ENCODE results near the gene IKZF3. TPM values are rescaled to one million over a fixed set of nuclear protein-coding genes. Genes with fewer than 3 reads are reported as not detected.

Gene IKZF3
- total and polyA plus RNA-seq, 10 of the 15 experiments (the other 5 are each of a cell fraction or from before 2014, with no cell fraction given) = 5.5 to 98.2 (median 47.6) TPM

- no peak for TF ChIP-seq SMC3 (IDR thresholded peaks at IDR 0.05; ENCODE audit: borderline replicate concordance, low read length)
- TF ChIP-seq HDAC6 (IDR thresholded peaks at IDR 0.05; ENCODE audit: unreplicated experiment) = no peak
- no peak for TF ChIP-seq PAX8 (IDR thresholded peaks at IDR 0.05)
- TF ChIP-seq MYB (IDR thresholded peaks at IDR 0.05; ENCODE audit: borderline replicate concordance, low read depth, low read length) = no peak
- no peak for TF ChIP-seq CHD2 (IDR thresholded peaks at IDR 0.05; ENCODE audit: borderline replicate concordance, low read depth, low read length)
- no peak for TF ChIP-seq MTA2 (IDR thresholded peaks at IDR 0.05; ENCODE audit: low read depth)
- TF ChIP-seq HCFC1 (IDR thresholded peaks at IDR 0.05; ENCODE audit: low read length) = no peak
- TF ChIP-seq HDGF (IDR thresholded peaks at IDR 0.05) = no peak
- TF ChIP-seq MXI1 (IDR thresholded peaks at IDR 0.05; ENCODE audit: low read depth, low read length) = no peak
- no peak for TF ChIP-seq NR2F1 (conservative IDR thresholded peaks at IDR 0.05)
- no peak for TF ChIP-seq FOS (IDR thresholded peaks at IDR 0.05; ENCODE audit: borderline replicate concordance, extremely low read depth, insufficient read length)
- TF ChIP-seq BACH1 (IDR thresholded peaks at IDR 0.05; ENCODE audit: borderline replicate concordance) = no peak
- POLR2A ChIA-PET = interaction anchor here (0.6 to 2.2 kb wide), 6 partner anchors 10 to 57 kb away, joined by 3 to 6 read pairs (median 4); no protein-coding TSS in a partner anchor
- Histone ChIP-seq H3K27ac (ENCODE audit: control insufficient read depth, insufficient read depth) (peak overlapping the region; percentile 66), H4K20me1 (ENCODE audit: control insufficient read depth, insufficient read depth) (no peaks in the 10 kb centered on the region), H3K4me1 (ENCODE audit: control insufficient read depth, insufficient read depth, low read length) (peaks cover 35% of the 10 kb centered on the region), H3K79me2 (ENCODE audit: control insufficient read depth, insufficient read depth, low read length) (peaks cover 55% of the 10 kb centered on the region), H3K27me3 (replicated peaks in 1 of 2; ENCODE audit: control insufficient read depth in 2 of 2, insufficient read depth in 2 of 2, low read length in 1 of 2) (no peaks in the 10 kb centered on the region), H3K36me3 (ENCODE audit: control insufficient read depth in 2 of 2, insufficient read depth in 2 of 2, low read length in 1 of 2) (peaks cover 0 to 25% of the 10 kb centered on the region in 2 experiments; a peak in 3 of 4 replicates), H3K9me3 (replicated peaks; ENCODE audit: control insufficient read depth, insufficient read depth, low read length) (no peaks in the 10 kb centered on the region), H2AFZ (ENCODE audit: control insufficient read depth, low read depth, low read length) (no peak overlapping the region), H3K9ac (ENCODE audit: control insufficient read depth, insufficient read depth, low read length) (no peak overlapping the region), H3K4me2 (ENCODE audit: control insufficient read depth, insufficient read depth) (peak overlapping the region; percentile 88), H3K4me3 (0 out of 2 replicates have a peak overlapping the region, but pooled peaks have one; percentile 0)
- DNase-seq (ENCODE audit: low read depth, low spot score) (no peak), FAIRE-seq (no peak), ATAC-seq (no peak; the same call in 2 of the 3 replicates)
- CTCF ChIA-PET = interaction anchor here (0.6 to 2.0 kb wide), 2 partner anchors 46 to 83 kb away, joined by 3 to 7 read pairs; no protein-coding TSS in a partner anchor
- RAD21 ChIA-PET (ENCODE audit: unreplicated experiment) = interaction anchor here (0.8 to 1.7 kb wide), 6 partner anchors 18 to 179 kb away, joined by 3 to 5 read pairs (median 4); partner anchors contain the start of gene PSMD3
- WGBS (ENCODE audit: insufficient coverage, insufficient replicate concordance, low lambda C conversion rate, missing lambda C conversion rate) = 100% methylated on average over 4 of the region's 4 CpGs
- no TSS peak for BruUV-seq (replicated peaks)
- intact Hi-C loops (cut with micrococcal nuclease; ENCODE audit: unreplicated experiment) = no loop called here
- in situ Hi-C loops (cut with MboI) = no loop called here
- SMC1A ChIA-PET (ENCODE audit: uncharacterized antibody, unreplicated experiment) = interaction anchor here (0.6 to 1.9 kb wide), 11 partner anchors 10 to 324 kb away, joined by 3 to 4 read pairs (median 4); no protein-coding TSS in a partner anchor
These were observed 63.1 kb downstream of the IKZF3 start for GRCh38 chr17:39801055-39801454.
